GM12878 (cell line): ENCODE measurements around the gene ZDHHC14. TPM values are rescaled to one million over a fixed set of nuclear protein-coding genes. Genes with fewer than 3 reads are reported as not detected.

ENCODE experiments used
- ATAC-seq: fragments of 200-7000 bp; cut with Tn5 transposase; 3 replicates; pipeline ENCODE4 v1.9.1; 2020; ENCODE audit warnings: mild to moderate bottlenecking, moderate library complexity
- BruUV-seq: library from RNA; stranded (reverse); fragments of 400-500 nt; replicated peaks from 2 replicates; lab custom pipeline; 2021; lab: Mats Ljungman, UMichigan
- CTCF ChIA-PET: fragments of 300-600 bp; sonication (Branson Sonifier 250); formaldehyde crosslinking; extraction: SDS; loops from one replicate; lab custom pipeline; 2021; ENCODE audit warnings: inconsistent platforms; lab: Yijun Ruan, JAX
- POLR2A ChIA-PET: fragments of 350-600 bp; formaldehyde crosslinking; extraction: SDS; loops from one replicate; lab custom pipeline; 2021; ENCODE audit warnings: inconsistent platforms; lab: Charles Lee
- RAD21 ChIA-PET: fragments of 300-600 bp; sonication (Branson Sonifier 250); formaldehyde crosslinking; loops from one replicate; lab custom pipeline; 2023; ENCODE audit warnings: antibody characterized with exemption; ENCODE audit not compliant: unreplicated experiment; lab: Charles Lee
- SMC1A ChIA-PET: fragments of 300-600 bp; sonication (Branson Sonifier 250); formaldehyde crosslinking; loops from one replicate; lab custom pipeline; 2023; ENCODE audit not compliant: unreplicated experiment, uncharacterized antibody; lab: Charles Lee
- DNase-seq: peaks from one replicate; pipeline ENCODE4 v3.0.0-alpha.2; 2011; ENCODE audit warnings: low read depth, low spot score
- FAIRE-seq: peaks from 3 replicates; lab custom pipeline; 2011; peaks lifted over from hg19 to GRCh38; lab: Jason Lieb, UNC
- H2AFZ ChIP-seq: 2 replicates; pipeline ENCODE4 v1.6.0; 2011; ENCODE audit warnings: low read depth, low read length, control low read depth; ENCODE audit not compliant: control insufficient read depth
- H3K27ac ChIP-seq: 2 replicates; pipeline ENCODE4 v1.5.1; 2011; ENCODE audit warnings: control low read depth; ENCODE audit not compliant: control insufficient read depth, insufficient read depth
- H3K27me3 ChIP-seq, 2 experiments: replicated peaks in 1 of 2; 2 replicates each; pipeline versions ENCODE4 v1.6.0 to v1.6.1; 2011; ENCODE audit warnings: low read length in 1 of 2; ENCODE audit not compliant: control insufficient read depth in 2 of 2, insufficient read depth in 2 of 2
- H3K36me3 ChIP-seq, 2 experiments: 2 replicates each; pipeline ENCODE4 v1.5.1; 2011; ENCODE audit warnings: low read length in 1 of 2; ENCODE audit not compliant: control insufficient read depth in 2 of 2, insufficient read depth in 2 of 2
- H3K4me1 ChIP-seq: 2 replicates; pipeline ENCODE4 v1.6.1; 2011; ENCODE audit warnings: mild to moderate bottlenecking, low read length, moderate library complexity, mixed read lengths; ENCODE audit not compliant: control insufficient read depth, insufficient read depth
- H3K4me2 ChIP-seq: 2 replicates; pipeline ENCODE4 v1.6.0; 2011; ENCODE audit warnings: control low read depth; ENCODE audit not compliant: control insufficient read depth, insufficient read depth
- H3K4me3 ChIP-seq: fragments of 200-600 bp; sonication (generic); 2 replicates; pipeline ENCODE4 v1.5.1; 2016
- H3K79me2 ChIP-seq: 2 replicates; pipeline ENCODE4 v1.6.0; 2011; ENCODE audit warnings: low read length; ENCODE audit not compliant: control insufficient read depth, insufficient read depth
- H3K9ac ChIP-seq: 2 replicates; pipeline ENCODE4 v1.8.0; 2011; ENCODE audit warnings: low read length, control low read depth, mixed read lengths; ENCODE audit not compliant: control insufficient read depth, insufficient read depth
- H3K9me3 ChIP-seq: replicated peaks from 3 replicates; pipeline ENCODE4 v1.5.1; 2011; ENCODE audit warnings: mild to moderate bottlenecking, low read length; ENCODE audit not compliant: control insufficient read depth, insufficient read depth
- H4K20me1 ChIP-seq: 2 replicates; pipeline ENCODE4 v1.6.0; 2011; ENCODE audit not compliant: control insufficient read depth, insufficient read depth
- ETV6 ChIP-seq, 2 experiments: fragments of 450-650 bp in 1 of 2; IDR thresholded peaks in 1 of 2; conservative IDR thresholded peaks in 1 of 2; 2 replicates each; pipeline ENCODE4 v1.6.1; 2014; ENCODE audit warnings: antibody characterized with exemption in 1 of 2, borderline replicate concordance in 1 of 2, low read depth in 1 of 2, mild to moderate bottlenecking in 1 of 2, moderate library complexity in 1 of 2
- POU2F2 ChIP-seq: IDR thresholded peaks from 3 replicates; pipeline ENCODE4 v1.6.1; 2011; ENCODE audit warnings: low read depth, mild to moderate bottlenecking, low read length, borderline replicate concordance
- RAD21 ChIP-seq: IDR thresholded peaks from 2 replicates; pipeline ENCODE4 v1.6.1; 2011; ENCODE audit warnings: mild to moderate bottlenecking, low read depth, low read length, moderate library complexity; ENCODE audit not compliant: insufficient read depth
- RCOR1 ChIP-seq: conservative IDR thresholded peaks from 2 replicates; pipeline ENCODE4 v1.6.1; 2012; ENCODE audit warnings: low read depth, low read length, improper control_type of control experiment
- WGBS: methylation state at CpG from one replicate; pipeline ENCODE4 v1.1.6; 2016; ENCODE audit warnings: low lambda C conversion rate; ENCODE audit not compliant: insufficient replicate concordance, insufficient coverage; ENCODE audit errors: missing lambda C conversion rate; 5-methylcytosine and 5-hydroxymethylcytosine counted together
- in situ Hi-C: fragments of 300-500 bp; cut with MboI; formaldehyde crosslinking; loops from 9 replicates; pipeline ENCODE4 v1.14.3; 2018; ENCODE audit warnings: mixed read lengths
- intact Hi-C: fragments of 100-400 bp; cut with micrococcal nuclease; formaldehyde crosslinking; loops from one replicate; pipeline ENCODE4 v1.14.2; 2022; ENCODE audit not compliant: unreplicated experiment
- polyA plus RNA-seq, 11 experiments: library from polyadenylated mRNA; depleted of rRNA in 4 of 11; unstranded in 6 of 11; stranded (reverse) in 5 of 11; fragments of >200 nt; fragmentation: Nextera tagmentation in 4 of 11; fragmentation: Illumina TruSeq in 1 of 11; extraction: Ambion mirVana in 4 of 11; extraction: Trizol in 1 of 11; gene quantifications; 1 replicate in 1 of 11; 2 replicates in 10 of 11; pipeline versions ENCODE4 v1.2.1 to v1.2.3, GENCODE V29; 2011 to 2016; ENCODE audit warnings: inconsistent platforms in 2 of 11, missing spikeins in 2 of 11, low read depth in 1 of 11
- total RNA-seq, 4 experiments: library from RNA; depleted of rRNA in 3 of 4; stranded (reverse); fragments of >200 nt in 3 of 4; fragmentation: Illumina TruSeq in 1 of 4; extraction: Trizol in 1 of 4; gene quantifications; 2 replicates each; pipeline versions ENCODE4 v1.2.1 to v1.2.3, GENCODE V29; 2013 to 2021
- TF ChIP-seq, protein P1 (sequence below): fragments of 450-650 bp; IDR thresholded peaks from 2 replicates; pipeline ENCODE4 v1.6.1; 2017; ENCODE audit warnings: low read depth, mild to moderate bottlenecking, moderate library complexity
- TF ChIP-seq, protein P2 (sequence below): IDR thresholded peaks from 2 replicates; pipeline ENCODE4 v1.6.1; 2012; ENCODE audit warnings: improper control_type of control experiment, low read depth, low read length; ENCODE audit not compliant: insufficient replicate concordance

The ZDHHC14 gene
- total and polyA plus RNA-seq, 10 of the 15 experiments (the other 5 are each of a cell fraction or from before 2014, with no cell fraction given), result 0.15 to 16.0 (median 0.76) TPM; not detected in 1

DNA sequence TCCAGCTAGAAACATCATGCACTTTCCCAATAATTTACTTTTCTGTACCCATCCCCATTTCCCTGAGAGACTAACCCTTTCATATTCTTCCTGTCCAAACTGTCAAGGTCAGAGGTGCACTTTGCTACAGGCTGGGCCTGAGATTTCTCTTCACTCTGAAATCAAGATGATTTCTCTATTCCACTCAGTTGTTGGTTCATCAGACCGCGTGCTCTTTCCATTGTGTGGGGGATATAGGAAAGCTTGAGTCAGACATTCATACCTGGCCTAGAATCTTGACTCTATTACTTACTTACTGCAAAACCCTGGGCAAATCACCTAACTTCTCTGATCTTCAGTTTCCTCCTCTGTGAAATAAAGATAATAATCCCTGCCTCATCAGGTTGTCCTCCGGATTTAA lies 4.7 kb upstream of the ZDHHC14 start:
- no peaks in the 10 kb centered on the region; the same call in 1 of the 2 replicates for H4K20me1 ChIP-seq
- ChIA-PET RAD21 (no interaction called here), CTCF (interaction anchor here (0.5 to 1.3 kb wide), 3 partner anchors 18 to 61 kb away, joined by 3 read pairs; no protein-coding TSS in a partner anchor), POLR2A (interaction anchor here (0.9 kb wide), 1 partner anchor 139 kb away, joined by 3 read pairs; no protein-coding TSS in a partner anchor), SMC1A (interaction anchor here (1.7 kb wide), 1 partner anchor 8 kb away, joined by 5 read pairs; no protein-coding TSS in a partner anchor)
- no peak for TF ChIP-seq RAD21
- H2AFZ ChIP-seq, result no peak overlapping the region
- H3K4me2 ChIP-seq, result no peak overlapping the region
- H3K79me2 ChIP-seq, result no peaks in the 10 kb centered on the region; the same call in 1 of the 2 replicates
- H3K4me3 ChIP-seq, result no peak overlapping the region
- FAIRE-seq (no peak), ATAC-seq (no peak), DNase-seq (no peak)
- no TSS peak for BruUV-seq
- no peaks in the 10 kb centered on the region for H3K4me1 ChIP-seq
- no peak overlapping the region for H3K9ac ChIP-seq
- intact Hi-C loops, result no loop called here
- WGBS, result 92% methylated on average over 3 of the region's 3 CpGs
- H3K9me3 ChIP-seq, result no peaks in the 10 kb centered on the region
- no peaks in the 10 kb centered on the region for H3K36me3 ChIP-seq
- H3K27ac ChIP-seq, result no peak overlapping the region
- peaks cover 0 to 8% of the 10 kb centered on the region in 2 experiments; a peak in 1 of 4 replicates for H3K27me3 ChIP-seq
- in situ Hi-C loops, result no loop called here

DNA sequence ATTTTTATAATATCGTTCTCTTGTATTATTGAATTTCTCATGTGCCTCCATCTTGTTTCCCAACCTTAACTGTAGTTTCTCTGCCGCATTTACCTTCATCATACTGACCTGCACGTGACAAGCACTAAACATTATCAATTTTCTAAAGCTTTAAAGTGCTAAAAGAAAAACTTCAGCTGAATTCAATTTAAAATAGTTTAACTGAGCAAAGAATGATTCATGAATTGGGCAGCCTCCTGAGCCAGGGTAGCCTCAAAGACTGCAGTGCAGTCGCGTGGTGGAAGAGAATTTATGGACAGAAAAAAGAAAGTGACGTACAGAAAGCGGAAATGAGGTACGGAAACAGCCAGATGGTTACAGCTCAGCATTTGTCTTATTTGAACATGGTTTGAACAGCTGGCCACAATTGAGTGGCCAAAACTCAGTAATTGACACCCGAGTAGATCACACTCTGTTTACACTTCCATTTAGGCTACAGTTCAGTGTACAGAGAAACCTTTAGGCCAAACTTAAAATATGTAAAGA lies 4.2 kb upstream of the ZDHHC14 start:
- TF ChIP-seq POU2F2 (no peak), RCOR1 (no peak), ETV6 (conservative IDR thresholded peaks at IDR 0.05 in 1 of 2, IDR thresholded peaks at IDR 0.05 in 1 of 2; ENCODE audit: borderline replicate concordance in 1 of 2, low read depth in 1 of 2) (no peak)
- TF ChIP-seq, protein P1, sequence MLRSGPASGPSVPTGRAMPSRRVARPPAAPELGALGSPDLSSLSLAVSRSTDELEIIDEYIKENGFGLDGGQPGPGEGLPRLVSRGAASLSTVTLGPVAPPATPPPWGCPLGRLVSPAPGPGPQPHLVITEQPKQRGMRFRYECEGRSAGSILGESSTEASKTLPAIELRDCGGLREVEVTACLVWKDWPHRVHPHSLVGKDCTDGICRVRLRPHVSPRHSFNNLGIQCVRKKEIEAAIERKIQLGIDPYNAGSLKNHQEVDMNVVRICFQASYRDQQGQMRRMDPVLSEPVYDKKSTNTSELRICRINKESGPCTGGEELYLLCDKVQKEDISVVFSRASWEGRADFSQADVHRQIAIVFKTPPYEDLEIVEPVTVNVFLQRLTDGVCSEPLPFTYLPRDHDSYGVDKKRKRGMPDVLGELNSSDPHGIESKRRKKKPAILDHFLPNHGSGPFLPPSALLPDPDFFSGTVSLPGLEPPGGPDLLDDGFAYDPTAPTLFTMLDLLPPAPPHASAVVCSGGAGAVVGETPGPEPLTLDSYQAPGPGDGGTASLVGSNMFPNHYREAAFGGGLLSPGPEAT, result no peak
- TF ChIP-seq, protein P2, sequence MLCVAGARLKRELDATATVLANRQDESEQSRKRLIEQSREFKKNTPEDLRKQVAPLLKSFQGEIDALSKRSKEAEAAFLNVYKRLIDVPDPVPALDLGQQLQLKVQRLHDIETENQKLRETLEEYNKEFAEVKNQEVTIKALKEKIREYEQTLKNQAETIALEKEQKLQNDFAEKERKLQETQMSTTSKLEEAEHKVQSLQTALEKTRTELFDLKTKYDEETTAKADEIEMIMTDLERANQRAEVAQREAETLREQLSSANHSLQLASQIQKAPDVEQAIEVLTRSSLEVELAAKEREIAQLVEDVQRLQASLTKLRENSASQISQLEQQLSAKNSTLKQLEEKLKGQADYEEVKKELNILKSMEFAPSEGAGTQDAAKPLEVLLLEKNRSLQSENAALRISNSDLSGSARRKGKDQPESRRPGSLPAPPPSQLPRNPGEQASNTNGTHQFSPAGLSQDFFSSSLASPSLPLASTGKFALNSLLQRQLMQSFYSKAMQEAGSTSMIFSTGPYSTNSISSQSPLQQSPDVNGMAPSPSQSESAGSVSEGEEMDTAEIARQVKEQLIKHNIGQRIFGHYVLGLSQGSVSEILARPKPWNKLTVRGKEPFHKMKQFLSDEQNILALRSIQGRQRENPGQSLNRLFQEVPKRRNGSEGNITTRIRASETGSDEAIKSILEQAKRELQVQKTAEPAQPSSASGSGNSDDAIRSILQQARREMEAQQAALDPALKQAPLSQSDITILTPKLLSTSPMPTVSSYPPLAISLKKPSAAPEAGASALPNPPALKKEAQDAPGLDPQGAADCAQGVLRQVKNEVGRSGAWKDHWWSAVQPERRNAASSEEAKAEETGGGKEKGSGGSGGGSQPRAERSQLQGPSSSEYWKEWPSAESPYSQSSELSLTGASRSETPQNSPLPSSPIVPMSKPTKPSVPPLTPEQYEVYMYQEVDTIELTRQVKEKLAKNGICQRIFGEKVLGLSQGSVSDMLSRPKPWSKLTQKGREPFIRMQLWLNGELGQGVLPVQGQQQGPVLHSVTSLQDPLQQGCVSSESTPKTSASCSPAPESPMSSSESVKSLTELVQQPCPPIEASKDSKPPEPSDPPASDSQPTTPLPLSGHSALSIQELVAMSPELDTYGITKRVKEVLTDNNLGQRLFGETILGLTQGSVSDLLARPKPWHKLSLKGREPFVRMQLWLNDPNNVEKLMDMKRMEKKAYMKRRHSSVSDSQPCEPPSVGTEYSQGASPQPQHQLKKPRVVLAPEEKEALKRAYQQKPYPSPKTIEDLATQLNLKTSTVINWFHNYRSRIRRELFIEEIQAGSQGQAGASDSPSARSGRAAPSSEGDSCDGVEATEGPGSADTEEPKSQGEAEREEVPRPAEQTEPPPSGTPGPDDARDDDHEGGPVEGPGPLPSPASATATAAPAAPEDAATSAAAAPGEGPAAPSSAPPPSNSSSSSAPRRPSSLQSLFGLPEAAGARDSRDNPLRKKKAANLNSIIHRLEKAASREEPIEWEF, result no peak
- POLR2A ChIA-PET, result no interaction called here
- FAIRE-seq, result no peak
- Histone ChIP-seq H3K4me2 (no peak overlapping the region), H4K20me1 (no peaks in the 10 kb centered on the region; the same call in 1 of the 2 replicates), H3K27me3 (peaks cover 0 to 8% of the 10 kb centered on the region in 2 experiments; a peak in 1 of 4 replicates), H3K79me2 (no peaks in the 10 kb centered on the region; the same call in 1 of the 2 replicates), H3K36me3 (no peaks in the 10 kb centered on the region), H3K9me3 (no peaks in the 10 kb centered on the region), H3K9ac (no peak overlapping the region), H2AFZ (no peak overlapping the region), H3K4me3 (no peak overlapping the region), H3K4me1 (no peaks in the 10 kb centered on the region), H3K27ac (no peak overlapping the region)
- no TSS peak for BruUV-seq
- no peak for DNase-seq
- RAD21 ChIA-PET, result no interaction called here
- SMC1A ChIA-PET, result no interaction called here
- 81% methylated on average over 9 of the region's 9 CpGs for WGBS
- in situ Hi-C loops, result no loop called here
- intact Hi-C loops, result no loop called here
- ATAC-seq, result no peak
- CTCF ChIA-PET, result interaction anchor here (1.3 kb wide), 1 partner anchor 62 kb away, joined by 3 read pairs; no protein-coding TSS in a partner anchor
